Keratinocyte (primary cell): Measurements from ENCODE around the gene COL20A1.

Experiments
- CTCF ChIP-seq, 3 experiments: IDR thresholded peaks in 1 of 3; conservative IDR thresholded peaks in 1 of 3; optimal IDR thresholded peaks in 1 of 3; 2 replicates in 2 of 3; 3 replicates in 1 of 3; pipeline versions ENCODE3 to v1.5.1; 2011; ENCODE audit warnings: low read length in 3 of 3, mild to moderate bottlenecking in 3 of 3, moderate library complexity in 2 of 3, control low read depth in 1 of 3, inconsistent platforms in 1 of 3; ENCODE audit not compliant: insufficient read depth in 2 of 3; ENCODE audit errors: extremely low read depth in 1 of 3
- EZH2 ChIP-seq: IDR thresholded peaks from one replicate; pipeline ENCODE4 v1.6.1; 2012; ENCODE audit warnings: inconsistent platforms, mild to moderate bottlenecking, low read length, moderate library complexity

DNA sequence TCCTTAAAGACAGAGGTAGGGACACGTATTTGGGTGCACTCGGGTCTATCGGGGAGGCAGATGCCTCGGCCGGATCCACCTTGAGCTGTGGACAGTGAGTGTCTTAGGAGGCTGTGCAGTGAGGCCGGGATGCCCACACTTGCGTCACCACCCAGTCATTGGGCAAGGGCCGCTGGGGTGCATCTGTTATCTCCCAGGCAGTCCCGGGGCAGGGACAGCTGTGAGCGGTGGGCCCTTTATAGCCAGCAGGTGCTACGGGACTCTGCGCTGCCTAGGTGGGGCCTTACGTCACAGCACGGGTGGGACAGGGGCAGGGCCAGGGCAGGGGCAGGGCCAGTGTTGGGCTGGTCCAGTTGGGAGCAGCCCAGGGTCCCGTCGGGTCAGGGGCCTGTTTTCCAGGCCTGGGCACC lies 689 bp upstream of the COL20A1 start:
- TF ChIP-seq CTCF (optimal IDR thresholded peaks at IDR 0.05 in 1 of 3, IDR thresholded peaks at IDR 0.05 in 1 of 3, conservative IDR thresholded peaks at IDR 0.05 in 1 of 3; ENCODE audit: extremely low read depth in 1 of 3, insufficient read depth in 2 of 3, low read length in 3 of 3) (no peak), EZH2 (no peak)
